GM19099 (cell line): ENCODE results near the gene HSD17B2.

Experiments used
- POLR2A ChIP-seq: IDR thresholded peaks from 3 replicates; pipeline ENCODE4 v1.6.1; 2011; ENCODE audit warnings: low read depth; ENCODE audit not compliant: insufficient read length; ENCODE audit errors: extremely low read depth

The HSD17B2 gene

DNA sequence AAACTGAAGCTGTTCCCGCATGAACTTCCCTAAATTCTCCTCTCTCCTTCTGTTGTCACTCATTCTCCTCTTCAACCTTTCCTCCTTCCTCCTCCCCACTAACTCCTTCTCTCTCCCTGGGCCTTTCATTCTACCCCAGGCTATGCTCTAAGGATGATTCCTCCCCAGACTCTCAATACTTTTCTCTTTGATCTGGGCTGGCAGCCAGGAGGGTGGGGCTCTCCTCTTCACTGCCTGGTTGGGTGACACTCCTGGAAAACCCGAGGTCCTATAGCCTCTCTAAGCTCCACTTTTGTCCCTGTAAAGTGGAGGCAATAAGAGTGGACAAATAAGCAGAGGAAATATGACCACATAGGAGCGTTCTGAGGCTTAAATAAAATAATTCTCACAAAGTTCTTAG is 46.2 kb downstream of the HSD17B2 start:
- no peak for TF ChIP-seq POLR2A

- TF ChIP-seq POLR2A, result no peak
Measured at GRCh38 chr16:82082097-82082496, 47.0 kb downstream of the HSD17B2 start.

GRCh38 chr16:82082543-82083244 is 47.6 kb downstream of the HSD17B2 start:
- no peak for TF ChIP-seq POLR2A

DNA sequence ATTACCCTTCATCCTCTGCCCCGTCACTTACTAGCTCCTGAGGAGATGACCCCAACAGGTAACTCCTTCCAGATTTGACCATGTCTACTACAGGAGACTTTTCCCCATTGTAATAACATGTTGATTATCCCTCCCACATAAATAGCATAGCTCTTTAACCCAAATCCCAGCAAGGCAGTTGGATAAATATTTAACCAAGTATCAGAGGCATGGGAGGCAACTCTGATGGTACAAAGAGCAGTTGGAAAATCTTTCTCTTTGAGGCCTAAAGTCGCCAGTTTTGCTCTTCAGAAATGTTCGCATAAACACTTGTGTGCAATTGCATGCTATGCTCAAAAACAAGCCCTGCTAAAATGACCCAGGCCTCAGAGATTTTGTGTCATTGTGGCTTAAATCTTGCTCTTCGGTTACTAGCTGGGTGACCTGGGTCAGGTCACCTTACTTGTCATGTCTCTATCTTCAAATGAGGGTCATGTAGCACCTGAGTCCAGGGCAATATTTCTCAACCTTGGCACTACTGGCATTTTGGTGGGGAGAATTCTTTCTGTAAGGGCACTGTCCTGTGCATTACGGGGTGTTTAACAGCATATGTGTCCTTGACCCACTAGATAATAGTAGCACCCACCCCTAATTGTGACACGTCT is 48.8 kb downstream of the HSD17B2 start:
- TF ChIP-seq POLR2A, result no peak

DNA sequence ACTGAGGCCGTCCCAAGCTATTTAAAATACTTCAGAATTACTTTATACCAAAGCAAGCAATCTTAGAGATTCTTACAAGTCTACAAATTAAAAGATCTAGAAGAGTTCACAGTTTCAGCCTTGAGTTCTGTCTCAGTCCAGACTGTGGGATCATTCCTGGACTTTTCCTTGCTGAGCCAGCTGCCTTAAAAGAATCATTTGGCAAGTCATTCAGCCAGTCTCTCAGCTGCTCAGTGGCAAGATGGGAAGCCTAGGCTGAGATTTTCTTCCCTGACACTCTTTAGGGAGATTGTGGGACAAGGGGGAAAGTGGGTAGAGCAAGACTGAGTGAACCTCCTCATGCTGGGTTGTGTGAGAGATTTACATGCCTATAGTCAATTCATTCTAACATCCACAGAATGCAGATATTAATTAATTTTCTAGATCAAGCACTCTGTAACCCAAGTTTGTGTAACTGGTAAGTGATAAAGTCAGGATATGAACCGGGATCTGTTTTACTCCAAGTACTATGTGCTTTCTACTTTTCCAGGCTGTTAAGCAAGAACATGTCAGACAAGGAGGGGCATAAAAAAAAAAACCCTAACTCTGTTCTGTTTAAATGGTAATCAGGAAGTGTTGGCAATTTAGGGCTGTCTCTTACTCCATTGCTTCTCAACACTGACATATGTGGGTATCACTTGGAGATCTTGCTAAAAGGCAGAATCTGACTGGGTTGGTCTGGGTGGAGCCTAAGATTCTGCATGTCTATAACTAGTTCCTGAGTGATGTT is 50.1 kb downstream of the HSD17B2 start:
- TF ChIP-seq POLR2A, result no peak

DNA sequence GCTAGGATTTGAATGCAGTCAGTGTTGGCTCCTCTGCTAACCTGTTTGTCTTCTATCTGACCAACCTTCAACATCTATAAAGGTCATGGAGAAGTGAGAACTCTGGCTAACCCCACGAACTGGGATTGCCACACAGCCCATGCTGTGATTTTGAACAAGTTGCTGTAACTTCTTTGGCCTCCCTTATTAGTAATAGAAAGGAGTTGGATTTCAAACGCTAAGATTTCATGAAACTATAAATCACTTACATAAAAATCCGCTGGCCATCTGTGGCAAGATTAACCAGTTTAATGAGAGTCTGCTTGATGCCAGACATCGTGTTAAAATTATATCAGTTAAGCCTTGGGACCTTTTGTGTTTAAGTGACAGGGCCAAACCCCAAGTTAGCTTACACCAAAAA is 53.4 kb downstream of the HSD17B2 start:
- TF ChIP-seq POLR2A, result no peak

GRCh38 chr16:82091241-82091640 is 56.2 kb downstream of the HSD17B2 start:
- no peak for TF ChIP-seq POLR2A

- no peak for TF ChIP-seq POLR2A
Measured at GRCh38 chr16:82092711-82093110, 57.7 kb downstream of the HSD17B2 start.

DNA sequence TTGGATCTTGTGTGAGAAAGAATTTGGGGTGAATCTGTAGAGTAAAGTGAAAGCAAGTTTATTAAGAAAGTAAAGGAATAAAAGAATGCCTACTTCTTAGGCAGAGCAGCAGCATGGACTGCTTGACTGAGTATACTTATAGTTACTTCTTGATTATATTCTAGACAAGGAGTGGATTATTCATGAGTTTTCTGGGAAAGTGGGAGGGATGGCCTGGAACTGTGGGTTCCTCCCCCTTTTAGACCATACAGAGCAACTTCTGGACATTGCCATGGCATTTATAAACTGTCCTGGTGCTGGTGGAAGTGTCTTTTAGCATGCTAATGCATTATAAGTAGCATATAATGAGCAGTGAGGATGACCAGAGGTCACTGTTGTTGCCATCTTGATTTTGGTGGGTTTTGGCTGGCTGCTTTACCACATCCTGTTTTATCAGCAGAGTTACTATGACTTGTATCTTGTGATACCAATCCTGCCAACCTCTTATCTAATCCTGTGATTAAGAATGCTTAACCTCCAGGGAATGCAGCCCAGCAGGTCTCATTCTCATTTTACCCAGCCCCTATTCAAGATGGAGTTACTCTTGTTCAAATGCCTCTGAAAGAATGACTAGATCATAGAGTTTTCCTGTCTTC is 58.7 kb downstream of the HSD17B2 start:
- no peak for TF ChIP-seq POLR2A

DNA sequence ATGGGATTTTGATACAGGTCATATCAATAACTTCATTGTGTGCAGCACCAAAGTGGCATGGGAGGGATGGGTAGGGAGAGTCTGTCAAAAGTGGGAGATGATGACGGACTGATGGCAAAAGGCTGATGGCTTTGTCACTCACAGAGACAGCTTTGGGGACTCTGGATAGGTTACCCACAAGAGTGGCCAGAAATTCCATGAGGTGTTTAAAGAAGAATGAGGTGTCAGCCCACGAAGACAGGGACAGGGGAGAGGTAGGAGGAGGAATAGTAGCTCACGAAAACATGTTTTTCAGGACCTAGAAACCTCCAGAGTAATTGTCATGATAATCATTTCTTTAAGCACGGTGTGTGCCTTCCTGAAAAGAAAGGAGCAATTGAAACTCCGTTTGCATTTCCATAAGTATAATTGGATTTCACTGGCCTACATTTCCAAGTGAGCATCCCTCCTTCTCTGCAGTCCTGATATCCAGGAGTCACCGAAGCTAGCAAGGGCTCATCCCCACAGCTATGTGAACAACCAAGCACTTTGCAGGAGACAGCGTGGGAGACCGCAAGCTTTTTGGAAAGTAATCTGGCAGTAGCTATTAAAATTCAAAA is 60.0 kb downstream of the HSD17B2 start:
- no peak for TF ChIP-seq POLR2A

DNA sequence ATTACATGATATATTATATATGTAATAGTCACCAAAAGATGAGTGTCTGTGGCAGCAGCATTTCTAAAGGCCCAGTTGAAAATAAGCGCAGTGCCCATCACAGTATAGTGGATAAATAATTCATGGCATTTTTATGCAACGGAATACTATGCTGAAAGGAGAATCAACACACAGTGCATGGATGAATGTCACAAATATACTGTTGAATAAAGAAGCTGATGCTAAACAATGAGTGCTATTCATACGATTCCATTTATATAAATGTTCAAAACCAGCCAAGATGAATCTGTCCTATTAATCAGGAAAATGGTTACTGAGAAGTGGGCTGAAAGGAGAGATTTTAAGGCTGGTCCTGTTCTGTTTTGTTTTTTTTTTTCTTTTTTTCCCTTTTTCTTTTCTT is 61.6 kb downstream of the HSD17B2 start:
- no peak for TF ChIP-seq POLR2A

GRCh38 chr16:82105107-82105506 is 70.1 kb downstream of the HSD17B2 start:
- no peak for TF ChIP-seq POLR2A

DNA sequence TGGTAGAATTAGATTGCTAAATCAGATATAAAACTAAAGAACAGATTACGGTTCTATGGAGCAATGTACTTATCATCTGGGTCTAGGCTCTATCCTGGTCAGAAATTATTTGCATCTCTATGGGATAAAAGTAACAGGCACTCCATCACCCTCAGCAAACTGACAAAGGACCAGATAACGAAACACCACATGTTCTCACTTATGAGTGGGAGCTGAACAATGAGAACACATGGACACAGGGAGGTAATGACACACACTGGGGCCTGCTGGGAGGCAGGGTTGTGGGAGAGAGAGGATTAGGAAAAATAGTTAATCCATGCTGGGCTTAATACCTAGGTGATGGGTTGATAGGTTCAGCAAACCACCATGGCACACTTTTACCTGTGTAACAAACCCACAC is 73.0 kb downstream of the HSD17B2 start:
- TF ChIP-seq POLR2A, result no peak

GRCh38 chr16:82108774-82109173 is 73.7 kb downstream of the HSD17B2 start:
- TF ChIP-seq POLR2A, result no peak

GRCh38 chr16:82111944-82112343 is 76.9 kb downstream of the HSD17B2 start:
- TF ChIP-seq POLR2A, result no peak
